K562 (cell line): Measurements from ENCODE around the gene NUAK2. TPM values are rescaled to one million over a fixed set of nuclear protein-coding genes. Genes with fewer than 3 reads are reported as not detected.
A peak's percentile ranks its signal among the peaks of the same experiment; 100 is the strongest.

Experiments used
- ATAC-seq: fragments of 200-7000 bp; cut with Tn5 transposase; 3 replicates; pipeline ENCODE4 v1.9.1; 2020; ENCODE audit warnings: moderate library complexity
- BruUV-seq: library from RNA; stranded (reverse); fragments of 400-500 nt; replicated peaks from 2 replicates; lab custom pipeline; 2021; lab: Mats Ljungman, UMichigan
- CTCF ChIA-PET: fragments of 300-600 bp; formaldehyde crosslinking; extraction: SDS; loops from one replicate; lab custom pipeline; 2021; ENCODE audit warnings: low intra/inter-chr PET ratio; lab: Yijun Ruan, JAX
- POLR2A ChIA-PET: fragments of 300-600, 350-650 bp; sonication (Branson Sonifier 250); formaldehyde crosslinking; extraction: SDS; loops from one replicate; lab custom pipeline; 2021; ENCODE audit warnings: antibody characterized with exemption, inconsistent platforms; lab: Yijun Ruan, JAX
- DNase-seq, 4 experiments: peaks; one replicate each; pipeline versions ENCODE4 v3.0.0 to v3.0.0-alpha.2; 2011 to 2018; ENCODE audit warnings: low spot score in 3 of 4, mixed read lengths in 3 of 4; ENCODE audit errors: extremely low read depth in 1 of 4
- FAIRE-seq: peaks from 2 replicates; lab custom pipeline; 2011; peaks lifted over from hg19 to GRCh38; lab: Jason Lieb, UNC
- H2AFZ ChIP-seq: 2 replicates; pipeline ENCODE4 v1.6.0; 2011; ENCODE audit warnings: low read depth, low read length, control low read depth, inconsistent platforms
- H3K27ac ChIP-seq: fragments of 200-600 bp; 3 replicates; pipeline ENCODE4 v1.8.0; 2011; ENCODE audit warnings: low read depth, mild to moderate bottlenecking, control low read depth, inconsistent platforms, low read length, moderate library complexity, mixed read lengths; ENCODE audit errors: extremely low read depth
- H3K27me3 ChIP-seq, 2 experiments: fragments of 300-600 bp in 1 of 2; 2 replicates in 1 of 2; 3 replicates in 1 of 2; pipeline versions ENCODE4 v1.6.0 to v1.8.0; 2011; ENCODE audit warnings: inconsistent platforms in 2 of 2, low read length in 2 of 2, mild to moderate bottlenecking in 1 of 2, mixed read lengths in 1 of 2, moderate library complexity in 1 of 2; ENCODE audit not compliant: control insufficient read depth in 2 of 2, insufficient read depth in 2 of 2
- H3K36me3 ChIP-seq: fragments of 300-600 bp; 3 replicates; pipeline ENCODE4 v1.8.0; 2011; ENCODE audit warnings: mild to moderate bottlenecking, low read length, inconsistent platforms; ENCODE audit not compliant: control insufficient read depth, insufficient read depth
- H3K4me1 ChIP-seq, 2 experiments: fragments of 200-600 bp in 1 of 2; replicated peaks in 1 of 2; 2 replicates in 1 of 2; 3 replicates in 1 of 2; pipeline versions ENCODE4 v1.5.1 to v1.8.0; 2011; ENCODE audit warnings: inconsistent platforms in 2 of 2, low read length in 2 of 2, mild to moderate bottlenecking in 1 of 2, mixed read lengths in 1 of 2, moderate library complexity in 1 of 2; ENCODE audit not compliant: control insufficient read depth in 2 of 2, insufficient read depth in 2 of 2
- H3K4me2 ChIP-seq: 2 replicates; pipeline ENCODE4 v1.6.1; 2011; ENCODE audit warnings: low read length, control low read depth, inconsistent platforms, mixed read lengths; ENCODE audit not compliant: insufficient read depth
- H3K4me3 ChIP-seq: fragments of 200-600 bp; sonication (generic), shearing (Covaris generic); 2 replicates; pipeline ENCODE4 v1.5.1; 2016; ENCODE audit warnings: control low read depth, inconsistent platforms
- H3K79me2 ChIP-seq: fragments of 200-600 bp; 3 replicates; pipeline ENCODE4 v1.8.0; 2011; ENCODE audit warnings: low read length, inconsistent platforms; ENCODE audit not compliant: control insufficient read depth, insufficient read depth
- H3K9ac ChIP-seq, 2 experiments: 2 replicates each; pipeline versions ENCODE4 v1.6.0 to v1.6.1; 2011; ENCODE audit warnings: low read depth in 2 of 2, low read length in 2 of 2, control low read depth in 1 of 2, inconsistent platforms in 1 of 2, mild to moderate bottlenecking in 1 of 2, mixed read lengths in 1 of 2; ENCODE audit not compliant: insufficient read depth in 1 of 2
- H3K9me1 ChIP-seq: one replicate; pipeline ENCODE4 v1.6.0; 2011; ENCODE audit warnings: inconsistent platforms, mild to moderate bottlenecking, low read length, moderate library complexity; ENCODE audit not compliant: control insufficient read depth, insufficient read depth
- H3K9me3 ChIP-seq: replicated peaks from 2 replicates; pipeline ENCODE4 v1.5.1; 2011; ENCODE audit warnings: low read depth, low read length, inconsistent platforms; ENCODE audit not compliant: control insufficient read depth, insufficient read depth
- H4K20me1 ChIP-seq: replicated peaks from 2 replicates; pipeline ENCODE4 v1.6.1; 2011; ENCODE audit warnings: low read length, inconsistent platforms, mixed read lengths; ENCODE audit not compliant: control insufficient read depth, insufficient read depth
- ATF7 ChIP-seq: fragments of 450-650 bp; IDR thresholded peaks from 2 replicates; pipeline ENCODE4 v1.7.1; 2014; ENCODE audit warnings: mild to moderate bottlenecking, moderate library complexity
- BMI1 ChIP-seq: fragments of 150-350 bp; IDR thresholded peaks from 2 replicates; pipeline ENCODE4 v1.6.1; 2014; ENCODE audit warnings: low read length
- CBFA2T3 ChIP-seq: fragments of 450-650 bp; IDR thresholded peaks from 2 replicates; pipeline ENCODE4 v1.6.1; 2017
- FOS ChIP-seq: IDR thresholded peaks from 3 replicates; pipeline ENCODE4 v1.6.1; 2011; ENCODE audit not compliant: insufficient read length; ENCODE audit errors: extremely low read depth
- FOXK1 ChIP-seq: sonication (generic); formaldehyde crosslinking; IDR thresholded peaks from 2 replicates; pipeline ENCODE4 v1.8.0; 2022; ENCODE audit warnings: missing genetic modification reagents, mild to moderate bottlenecking, borderline replicate concordance
- PTBP1 ChIP-seq: fragments of 200-400 bp; formaldehyde crosslinking; IDR thresholded peaks from 2 replicates; pipeline ENCODE4 v1.6.1; 2017; ENCODE audit warnings: low read depth, low read length
- SMARCE1 ChIP-seq: fragments of 450-650 bp; IDR thresholded peaks from 2 replicates; pipeline ENCODE4 v1.7.1; 2016; ENCODE audit warnings: mild to moderate bottlenecking
- SRF ChIP-seq, 2 experiments: fragments of 250-450, 450-650 bp in 1 of 2; sonication (Bioruptor Pico) in 1 of 2; sonication (generic) in 1 of 2; formaldehyde crosslinking; IDR thresholded peaks; 2 replicates each; pipeline versions ENCODE4 v1.5.0 to v1.5.1; 2020 to 2022; ENCODE audit warnings: mild to moderate bottlenecking in 1 of 2, missing genetic modification reagents in 1 of 2
- TRIM24 ChIP-seq, 2 experiments: fragments of 450-650 bp; IDR thresholded peaks; 2 replicates each; pipeline ENCODE4 v1.6.1; 2016
- ZNF175 ChIP-seq: fragments of 200-800 bp; sonication (Bioruptor generic); IDR thresholded peaks from 2 replicates; pipeline ENCODE4 v1.6.1; 2016; ENCODE audit warnings: low read depth, mild to moderate bottlenecking, missing genetic modification characterization, missing compliant biosample characterization
- WGBS: fragments of 100-300 bp; shearing (Covaris generic); methylation state at CpG from one replicate; pipeline ENCODE4 v1.1.6; 2016; ENCODE audit warnings: low coverage, mixed read lengths; ENCODE audit not compliant: insufficient coverage; ENCODE audit errors: missing lambda C conversion rate; 5-methylcytosine and 5-hydroxymethylcytosine counted together
- in situ Hi-C: fragments of 300-500 bp; cut with MboI; formaldehyde crosslinking; loops from 4 replicates; pipeline ENCODE4 v1.15.0; 2018; ENCODE audit warnings: inconsistent platforms, mixed read lengths
- intact Hi-C: fragments of 100-400 bp; cut with micrococcal nuclease; formaldehyde crosslinking; loops from 2 replicates; pipeline ENCODE4 v1.14.2; 2022
- polyA plus RNA-seq, 8 experiments: library from polyadenylated mRNA; depleted of rRNA in 4 of 8; stranded (reverse) in 5 of 8; unstranded in 3 of 8; fragments of >200 nt; fragmentation: Nextera tagmentation in 2 of 8; fragmentation: Illumina TruSeq in 1 of 8; extraction: Ambion mirVana in 2 of 8; extraction: Trizol in 1 of 8; gene quantifications; 2 replicates each; pipeline versions ENCODE4 v1.2.1 to v1.2.3, GENCODE V29; 2011 to 2014; ENCODE audit warnings: inconsistent platforms in 1 of 8, missing spikeins in 1 of 8
- total RNA-seq, 7 experiments: library from RNA; depleted of rRNA in 6 of 7; stranded (reverse); fragments of >200 nt in 6 of 7; fragmentation: Illumina TruSeq in 2 of 7; extraction: Trizol in 2 of 7; gene quantifications; 2 replicates each; pipeline versions ENCODE4 v1.2.1 to v1.2.3, GENCODE V29; 2011 to 2021; ENCODE audit warnings: low replicate concordance in 1 of 7
- TF ChIP-seq, protein P1 (sequence below): fragments of 450-650 bp; IDR thresholded peaks from 2 replicates; pipeline ENCODE4 v1.6.1; 2016; ENCODE audit warnings: mild to moderate bottlenecking, moderate library complexity

The NUAK2 gene
- total and polyA plus RNA-seq, 9 of the 15 experiments (the other 6 are each of a cell fraction or from before 2014, with no cell fraction given) = 0.04 to 0.44 (median 0.14) TPM

DNA sequence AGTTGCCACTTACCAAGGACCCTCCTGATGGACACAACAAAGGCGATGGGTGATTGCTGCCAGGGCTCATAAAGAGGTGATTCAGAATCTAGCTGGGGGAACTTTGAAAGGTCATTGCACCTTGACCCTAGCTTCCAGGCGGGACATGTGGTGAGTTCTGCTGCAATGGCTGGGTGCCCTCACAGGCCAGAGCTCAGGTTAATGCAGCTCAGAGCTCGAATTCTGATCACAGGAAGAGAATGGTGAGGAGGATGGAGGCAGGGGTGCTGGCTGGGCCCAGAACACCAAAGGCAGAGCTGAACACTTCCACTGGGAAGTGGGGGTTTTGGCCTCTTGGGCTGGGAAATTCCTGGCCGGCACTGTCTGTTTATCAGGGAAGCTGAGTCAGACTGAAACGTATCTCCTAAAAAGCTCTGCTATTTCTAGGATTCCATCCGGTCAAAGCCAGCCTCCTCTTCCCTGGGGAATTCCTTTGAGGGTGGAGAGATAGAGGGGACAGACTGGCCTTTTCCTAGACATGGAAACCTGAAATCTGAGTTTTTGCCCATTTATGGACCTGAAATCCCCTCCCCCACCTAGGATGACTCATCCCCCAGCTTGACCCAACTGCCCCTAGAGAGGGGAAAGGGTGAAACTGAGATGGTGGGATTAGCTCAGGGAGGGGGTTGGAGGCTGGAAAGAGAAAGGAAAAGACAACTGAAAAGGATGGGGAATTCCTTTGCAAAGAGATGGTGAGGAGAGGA lies 27.2 kb downstream of the NUAK2 start:
- WGBS = 14% methylated on average over 6 of the region's 6 CpGs
- ATAC-seq = peak; percentile 38
- TF ChIP-seq ATF7 (peak; percentile 64), TRIM24 (IDR thresholded peaks at IDR 0.05) (peak in 1 of 2 experiments; percentile 45; a peak in 1 of 4 replicates), ZNF175 (CRISPR knock-in tag) (peak; percentile 33; the same call in 1 of the 2 replicates), SMARCE1 (peak; percentile 85), BMI1 (no peak), SRF (CRISPR knock-in tag; IDR thresholded peaks at IDR 0.05) (peak; percentile 79 to 95), PTBP1 (no peak), FOXK1 (no peak), FOS (peak; percentile 55), CBFA2T3 (peak; percentile 19; the same call in 1 of the 2 replicates)
- TF ChIP-seq, protein P1, sequence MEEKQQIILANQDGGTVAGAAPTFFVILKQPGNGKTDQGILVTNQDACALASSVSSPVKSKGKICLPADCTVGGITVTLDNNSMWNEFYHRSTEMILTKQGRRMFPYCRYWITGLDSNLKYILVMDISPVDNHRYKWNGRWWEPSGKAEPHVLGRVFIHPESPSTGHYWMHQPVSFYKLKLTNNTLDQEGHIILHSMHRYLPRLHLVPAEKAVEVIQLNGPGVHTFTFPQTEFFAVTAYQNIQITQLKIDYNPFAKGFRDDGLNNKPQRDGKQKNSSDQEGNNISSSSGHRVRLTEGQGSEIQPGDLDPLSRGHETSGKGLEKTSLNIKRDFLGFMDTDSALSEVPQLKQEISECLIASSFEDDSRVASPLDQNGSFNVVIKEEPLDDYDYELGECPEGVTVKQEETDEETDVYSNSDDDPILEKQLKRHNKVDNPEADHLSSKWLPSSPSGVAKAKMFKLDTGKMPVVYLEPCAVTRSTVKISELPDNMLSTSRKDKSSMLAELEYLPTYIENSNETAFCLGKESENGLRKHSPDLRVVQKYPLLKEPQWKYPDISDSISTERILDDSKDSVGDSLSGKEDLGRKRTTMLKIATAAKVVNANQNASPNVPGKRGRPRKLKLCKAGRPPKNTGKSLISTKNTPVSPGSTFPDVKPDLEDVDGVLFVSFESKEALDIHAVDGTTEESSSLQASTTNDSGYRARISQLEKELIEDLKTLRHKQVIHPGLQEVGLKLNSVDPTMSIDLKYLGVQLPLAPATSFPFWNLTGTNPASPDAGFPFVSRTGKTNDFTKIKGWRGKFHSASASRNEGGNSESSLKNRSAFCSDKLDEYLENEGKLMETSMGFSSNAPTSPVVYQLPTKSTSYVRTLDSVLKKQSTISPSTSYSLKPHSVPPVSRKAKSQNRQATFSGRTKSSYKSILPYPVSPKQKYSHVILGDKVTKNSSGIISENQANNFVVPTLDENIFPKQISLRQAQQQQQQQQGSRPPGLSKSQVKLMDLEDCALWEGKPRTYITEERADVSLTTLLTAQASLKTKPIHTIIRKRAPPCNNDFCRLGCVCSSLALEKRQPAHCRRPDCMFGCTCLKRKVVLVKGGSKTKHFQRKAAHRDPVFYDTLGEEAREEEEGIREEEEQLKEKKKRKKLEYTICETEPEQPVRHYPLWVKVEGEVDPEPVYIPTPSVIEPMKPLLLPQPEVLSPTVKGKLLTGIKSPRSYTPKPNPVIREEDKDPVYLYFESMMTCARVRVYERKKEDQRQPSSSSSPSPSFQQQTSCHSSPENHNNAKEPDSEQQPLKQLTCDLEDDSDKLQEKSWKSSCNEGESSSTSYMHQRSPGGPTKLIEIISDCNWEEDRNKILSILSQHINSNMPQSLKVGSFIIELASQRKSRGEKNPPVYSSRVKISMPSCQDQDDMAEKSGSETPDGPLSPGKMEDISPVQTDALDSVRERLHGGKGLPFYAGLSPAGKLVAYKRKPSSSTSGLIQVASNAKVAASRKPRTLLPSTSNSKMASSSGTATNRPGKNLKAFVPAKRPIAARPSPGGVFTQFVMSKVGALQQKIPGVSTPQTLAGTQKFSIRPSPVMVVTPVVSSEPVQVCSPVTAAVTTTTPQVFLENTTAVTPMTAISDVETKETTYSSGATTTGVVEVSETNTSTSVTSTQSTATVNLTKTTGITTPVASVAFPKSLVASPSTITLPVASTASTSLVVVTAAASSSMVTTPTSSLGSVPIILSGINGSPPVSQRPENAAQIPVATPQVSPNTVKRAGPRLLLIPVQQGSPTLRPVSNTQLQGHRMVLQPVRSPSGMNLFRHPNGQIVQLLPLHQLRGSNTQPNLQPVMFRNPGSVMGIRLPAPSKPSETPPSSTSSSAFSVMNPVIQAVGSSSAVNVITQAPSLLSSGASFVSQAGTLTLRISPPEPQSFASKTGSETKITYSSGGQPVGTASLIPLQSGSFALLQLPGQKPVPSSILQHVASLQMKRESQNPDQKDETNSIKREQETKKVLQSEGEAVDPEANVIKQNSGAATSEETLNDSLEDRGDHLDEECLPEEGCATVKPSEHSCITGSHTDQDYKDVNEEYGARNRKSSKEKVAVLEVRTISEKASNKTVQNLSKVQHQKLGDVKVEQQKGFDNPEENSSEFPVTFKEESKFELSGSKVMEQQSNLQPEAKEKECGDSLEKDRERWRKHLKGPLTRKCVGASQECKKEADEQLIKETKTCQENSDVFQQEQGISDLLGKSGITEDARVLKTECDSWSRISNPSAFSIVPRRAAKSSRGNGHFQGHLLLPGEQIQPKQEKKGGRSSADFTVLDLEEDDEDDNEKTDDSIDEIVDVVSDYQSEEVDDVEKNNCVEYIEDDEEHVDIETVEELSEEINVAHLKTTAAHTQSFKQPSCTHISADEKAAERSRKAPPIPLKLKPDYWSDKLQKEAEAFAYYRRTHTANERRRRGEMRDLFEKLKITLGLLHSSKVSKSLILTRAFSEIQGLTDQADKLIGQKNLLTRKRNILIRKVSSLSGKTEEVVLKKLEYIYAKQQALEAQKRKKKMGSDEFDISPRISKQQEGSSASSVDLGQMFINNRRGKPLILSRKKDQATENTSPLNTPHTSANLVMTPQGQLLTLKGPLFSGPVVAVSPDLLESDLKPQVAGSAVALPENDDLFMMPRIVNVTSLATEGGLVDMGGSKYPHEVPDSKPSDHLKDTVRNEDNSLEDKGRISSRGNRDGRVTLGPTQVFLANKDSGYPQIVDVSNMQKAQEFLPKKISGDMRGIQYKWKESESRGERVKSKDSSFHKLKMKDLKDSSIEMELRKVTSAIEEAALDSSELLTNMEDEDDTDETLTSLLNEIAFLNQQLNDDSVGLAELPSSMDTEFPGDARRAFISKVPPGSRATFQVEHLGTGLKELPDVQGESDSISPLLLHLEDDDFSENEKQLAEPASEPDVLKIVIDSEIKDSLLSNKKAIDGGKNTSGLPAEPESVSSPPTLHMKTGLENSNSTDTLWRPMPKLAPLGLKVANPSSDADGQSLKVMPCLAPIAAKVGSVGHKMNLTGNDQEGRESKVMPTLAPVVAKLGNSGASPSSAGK = 0 out of 2 replicates have a peak, but pooled peaks have one; percentile 14

More for the DNA sequence above, 27.2 kb downstream of the NUAK2 start:
- Histone ChIP-seq H3K4me2 (no peak overlapping the region), H3K4me3 (no peak overlapping the region), H3K36me3 (no peaks in the 10 kb centered on the region), H3K27ac (no peak overlapping the region), H2AFZ (no peak overlapping the region), H4K20me1 (no peaks in the 10 kb centered on the region), H3K9me3 (no peaks in the 10 kb centered on the region), H3K27me3 (peaks cover 0 to 5% of the 10 kb centered on the region in 2 experiments; a peak in 1 of 5 replicates), H3K79me2 (no peaks in the 10 kb centered on the region), H3K4me1 (peaks cover 8 to 9% of the 10 kb centered on the region in 2 experiments; a peak in 3 of 5 replicates), H3K9ac (peak overlapping the region in 1 of 2 experiments; percentile 43; a peak in 1 of 4 replicates), H3K9me1 (no peaks in the 10 kb centered on the region)
- ChIA-PET CTCF (no interaction called here), POLR2A (interaction anchor here (0.6 to 1.4 kb wide), 10 partner anchors 9 to 158 kb away, joined by 3 to 8 read pairs (median 3); no protein-coding TSS in a partner anchor)
- no TSS peak for BruUV-seq
- in situ Hi-C loops (no loop called here), intact Hi-C loops (no loop called here)
- DNase-seq (peak; percentile 52 to 57 (median 54)), FAIRE-seq (no peak)
